HL-60 (cell line): Measurements from ENCODE around the gene IFITM1.

ENCODE experiments used
- CTCF ChIP-seq: IDR thresholded peaks from one replicate; pipeline ENCODE4 v1.5.1; 2011; ENCODE audit warnings: low read length, control low read depth, inconsistent platforms; ENCODE audit not compliant: insufficient read depth
- GABPA ChIP-seq: IDR thresholded peaks from 2 replicates; pipeline ENCODE4 v1.6.1; 2012; ENCODE audit warnings: low read depth
- POLR2AphosphoS5 ChIP-seq: IDR thresholded peaks from 2 replicates; pipeline ENCODE4 v1.6.1; 2012; ENCODE audit warnings: low read depth
- REST ChIP-seq: IDR thresholded peaks from 2 replicates; pipeline ENCODE4 v1.6.1; 2012; ENCODE audit warnings: low read depth; ENCODE audit not compliant: insufficient replicate concordance

DNA sequence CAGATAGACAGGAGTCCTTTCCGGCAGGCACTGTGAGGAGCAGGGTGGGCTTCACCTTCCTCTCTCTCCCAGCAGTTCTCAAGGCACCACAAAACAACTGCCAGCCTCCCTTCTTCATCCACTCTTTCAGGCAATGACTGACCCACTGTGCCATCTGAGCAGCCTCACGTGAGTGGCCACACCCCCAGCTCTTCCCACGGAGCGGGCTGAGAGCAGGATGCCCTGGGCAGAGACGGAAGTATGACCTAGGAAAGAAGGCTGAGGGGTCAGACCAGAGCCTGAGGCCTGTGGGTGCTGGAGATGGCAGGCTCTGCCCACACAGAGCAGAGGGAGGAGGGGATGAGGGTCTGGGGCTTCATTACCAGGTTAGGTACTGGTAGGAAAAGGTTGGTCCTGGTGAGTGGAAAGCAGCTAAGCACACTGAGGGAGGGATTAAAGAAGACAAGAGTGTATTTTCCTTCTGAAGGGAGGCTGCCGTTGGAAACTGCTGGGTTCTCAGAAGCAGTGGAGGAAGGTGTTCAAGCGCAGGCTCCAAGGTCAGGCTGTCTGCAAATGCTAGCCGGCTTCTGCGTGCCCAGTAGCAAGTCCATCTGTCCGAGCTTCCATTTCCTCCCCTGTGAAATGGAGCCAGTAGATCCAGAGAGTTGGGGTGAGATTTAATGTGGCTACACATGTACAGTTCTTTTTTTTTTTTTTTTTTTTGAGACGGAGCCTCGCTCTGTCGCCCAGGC, 31.0 kb upstream of the IFITM1 start:
- no peak for TF ChIP-seq CTCF
- no peak for TF ChIP-seq POLR2AphosphoS5
- TF ChIP-seq GABPA = no peak
- no peak for TF ChIP-seq REST
